GM18858 (cell line): ENCODE measurements around the gene TNS3.

ENCODE experiments used
- ATAC-seq: cut with Tn5 transposase; IDR thresholded peaks from one replicate; pipeline ENCODE4 v1.9.1; 2021; ENCODE audit not compliant: unreplicated experiment

The TNS3 gene

GRCh38 chr7:47438411-47439029, 143.4 kb downstream of the TNS3 start:
- no peak for ATAC-seq

DNA sequence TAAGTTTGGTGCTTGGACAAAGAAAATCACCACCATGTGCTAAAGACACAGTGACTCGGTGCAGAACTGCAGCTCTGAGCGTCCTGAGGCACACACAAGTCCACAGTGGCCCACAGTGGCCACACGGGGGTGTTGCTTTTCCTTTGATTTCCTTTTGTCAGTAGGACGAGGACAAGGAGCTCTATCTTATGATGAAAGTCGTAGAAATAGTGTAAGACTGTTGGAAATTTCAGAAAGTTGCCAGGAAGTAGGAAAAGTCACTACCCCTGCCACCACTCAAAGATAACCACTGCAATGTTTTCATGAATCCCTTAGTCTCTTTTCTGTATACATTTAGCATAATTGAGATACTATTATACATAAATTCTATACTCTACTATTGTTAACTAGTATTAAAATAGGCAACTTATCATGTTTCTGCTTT, 146.0 kb downstream of the TNS3 start:
- no peak for ATAC-seq

DNA sequence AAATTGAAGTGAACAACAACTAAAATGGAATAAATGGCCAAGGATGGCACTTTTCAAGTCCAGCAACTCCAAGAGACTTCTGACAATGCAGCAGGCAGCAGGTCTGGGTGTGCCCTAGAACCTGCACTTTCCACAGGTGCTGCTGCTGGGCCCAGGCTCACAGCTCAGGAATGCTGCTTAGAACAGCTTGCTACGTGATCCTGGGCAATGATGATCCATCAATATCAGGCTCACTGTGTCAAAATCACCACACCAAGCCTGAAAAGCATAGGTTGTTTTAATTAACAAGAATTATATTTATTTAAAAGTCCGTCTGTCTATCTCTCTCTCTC, 148.4 kb downstream of the TNS3 start:
- no peak for ATAC-seq

GRCh38 chr7:47432671-47433563, 149.0 kb downstream of the TNS3 start:
- no peak for ATAC-seq

DNA sequence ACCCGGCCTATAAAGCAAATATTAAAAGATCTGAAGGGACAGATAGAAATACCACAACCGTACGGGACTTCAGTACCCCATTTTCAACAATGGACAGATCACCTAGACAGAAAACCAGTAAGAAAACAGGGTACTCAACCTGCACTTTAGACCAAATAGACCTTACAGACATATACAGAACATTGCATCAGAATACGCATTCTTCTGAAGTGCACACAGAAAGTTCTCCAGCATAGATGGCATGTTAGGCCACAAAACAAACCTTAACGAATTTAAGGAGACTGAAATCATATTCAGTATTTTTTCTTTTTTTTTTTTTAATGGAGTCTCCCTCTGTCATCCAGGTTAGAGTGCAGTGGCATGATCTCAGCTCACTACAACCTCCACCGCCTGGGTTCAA, 151.5 kb downstream of the TNS3 start:
- no peak for ATAC-seq

DNA sequence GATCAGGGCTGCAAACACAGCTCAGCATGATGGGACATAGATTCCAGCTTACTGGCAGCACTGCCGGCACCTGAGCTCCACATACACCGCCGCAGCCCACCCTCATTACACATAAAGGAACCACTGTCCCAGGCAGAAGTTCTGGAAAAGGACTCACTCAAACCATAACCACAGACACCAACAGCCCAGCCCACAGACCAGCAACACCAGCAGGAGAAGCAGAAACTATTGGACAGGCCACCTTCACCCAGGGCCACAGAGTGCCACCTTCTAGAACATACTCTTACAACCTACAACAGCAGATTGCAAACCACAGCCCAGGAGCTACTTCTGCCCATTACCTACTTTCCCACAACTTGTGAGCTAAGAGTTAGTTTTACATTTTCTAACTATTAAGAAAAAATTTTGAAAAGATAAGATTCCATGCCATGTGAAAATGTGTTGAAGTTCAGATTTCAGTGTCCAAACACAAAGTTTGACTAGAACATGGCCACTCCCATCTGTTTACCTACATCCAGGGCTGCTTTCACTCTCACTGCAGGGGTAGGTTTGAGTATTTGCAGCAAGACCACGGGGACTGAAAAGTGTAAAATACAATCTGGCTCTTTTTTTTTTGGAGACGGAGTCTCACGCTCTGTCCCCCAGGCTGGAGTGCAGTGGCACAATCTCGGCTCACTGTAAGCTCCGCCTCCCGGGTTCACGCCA, 153.0 kb downstream of the TNS3 start:
- no peak for ATAC-seq

DNA sequence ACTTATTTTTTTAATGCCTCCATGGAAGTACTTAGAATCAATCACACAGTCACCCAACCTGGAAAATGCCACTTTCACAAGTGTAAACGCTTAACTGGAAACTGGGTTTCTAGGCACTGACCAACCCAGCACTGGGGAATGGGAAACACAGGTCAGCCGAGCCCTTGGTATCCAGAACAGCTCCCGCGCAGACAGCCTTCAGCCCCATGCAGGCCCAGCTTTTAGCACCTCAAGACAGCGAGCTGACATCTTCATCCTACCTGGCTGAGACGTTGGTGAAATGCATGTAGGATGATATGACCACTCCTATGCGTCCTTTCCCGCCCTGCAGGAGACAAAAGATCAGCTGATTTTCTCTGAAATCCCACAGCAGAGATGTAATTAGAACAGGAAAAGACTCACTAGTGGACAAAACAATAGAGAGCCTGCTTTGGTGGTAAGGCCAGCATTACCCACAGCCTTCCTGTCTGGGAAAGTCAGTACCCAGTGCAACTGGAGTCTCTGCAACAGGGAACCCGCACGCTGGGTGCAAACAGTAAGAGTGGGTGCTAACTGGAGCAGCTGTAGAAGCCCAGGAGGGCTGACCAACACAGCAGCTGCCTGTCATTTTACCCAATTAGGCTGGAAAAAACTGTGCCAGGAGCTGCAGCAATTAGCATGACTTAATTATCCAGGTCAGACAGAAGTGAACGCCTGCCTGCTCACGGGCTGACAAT, 153.7 kb downstream of the TNS3 start:
- ATAC-seq, result no peak

- ATAC-seq, result no peak
These were observed 154.8 kb downstream of the TNS3 start for GRCh38 chr7:47427051-47427643.

GRCh38 chr7:47424523-47424922, 157.4 kb downstream of the TNS3 start:
- no peak for ATAC-seq

DNA sequence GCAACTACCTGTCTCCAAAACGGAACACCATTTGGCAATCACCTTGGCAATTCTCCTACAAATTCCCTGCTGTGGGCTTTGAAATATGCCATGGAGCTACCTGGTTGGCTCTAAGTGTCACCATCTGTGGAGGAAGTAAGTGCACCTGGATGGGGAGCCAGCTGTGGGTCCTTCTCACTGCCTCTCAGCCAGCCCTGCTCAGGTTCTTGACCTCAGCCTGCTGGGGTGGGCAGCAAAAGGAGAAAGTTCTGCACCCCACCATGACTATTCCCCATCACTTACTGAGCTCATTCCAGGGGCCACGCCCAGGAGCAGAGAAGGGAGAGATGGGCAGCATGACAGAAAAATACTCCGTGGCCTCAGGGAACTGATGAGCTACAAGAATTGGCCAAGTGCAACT, 158.7 kb downstream of the TNS3 start:
- ATAC-seq, result no peak

DNA sequence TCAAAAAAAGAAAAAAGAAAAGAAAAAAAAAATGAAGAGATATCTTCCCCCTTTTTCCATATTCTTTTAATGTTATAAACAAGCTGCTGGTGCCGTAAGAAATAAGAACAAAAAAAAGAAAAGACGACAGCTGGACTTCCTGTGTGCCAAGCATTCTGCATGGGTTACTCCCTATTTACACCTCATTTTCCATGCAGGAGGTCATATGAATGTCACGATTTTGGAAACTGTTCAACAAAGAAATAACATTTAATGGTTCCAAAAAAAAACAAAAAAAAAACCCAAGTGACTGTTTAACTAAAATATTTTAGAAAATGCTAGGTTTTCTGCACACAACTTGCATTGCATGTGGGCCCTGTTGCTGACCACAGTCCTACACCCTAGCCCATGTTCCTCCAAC, 159.3 kb downstream of the TNS3 start:
- no peak for ATAC-seq

GRCh38 chr7:47421456-47421855, 160.5 kb downstream of the TNS3 start:
- no peak for ATAC-seq

GRCh38 chr7:47420122-47420780, 161.7 kb downstream of the TNS3 start:
- ATAC-seq, result no peak

GRCh38 chr7:47419471-47419870, 162.4 kb downstream of the TNS3 start:
- no peak for ATAC-seq

DNA sequence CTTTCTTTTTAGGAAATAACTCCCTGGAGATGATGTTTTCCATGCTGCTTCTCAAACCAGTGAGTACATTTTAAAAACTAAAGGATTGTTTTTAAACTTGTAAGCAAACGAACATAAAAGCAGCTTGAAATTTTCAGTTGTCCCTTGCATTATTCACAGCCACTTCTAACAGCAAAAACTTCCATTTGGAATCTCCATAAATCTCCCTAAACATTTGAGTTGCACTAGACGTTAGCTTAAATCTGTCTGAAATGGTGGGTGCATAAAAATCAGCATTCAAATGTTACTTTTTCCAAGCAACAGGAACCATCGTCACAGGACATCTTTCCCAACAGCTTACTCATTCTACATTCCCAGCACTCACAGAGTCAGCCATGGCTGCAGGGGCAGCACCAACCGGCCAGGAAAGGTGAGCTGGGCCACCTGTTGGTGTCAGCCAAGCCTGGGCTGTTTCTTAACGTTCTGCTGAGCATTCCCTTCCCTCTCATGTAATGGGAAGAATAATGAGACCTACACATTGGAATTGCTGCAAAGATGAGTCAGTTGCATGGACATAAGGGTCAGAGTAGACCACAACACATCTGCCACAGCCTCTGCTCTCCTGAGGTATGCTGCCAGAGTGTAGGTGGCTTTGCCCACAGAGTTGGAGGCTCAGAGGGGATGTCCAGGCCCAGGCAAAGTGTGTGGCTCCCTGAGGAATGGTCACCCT, 163.2 kb downstream of the TNS3 start:
- ATAC-seq, result no peak

GRCh38 chr7:47416492-47417480, 165.1 kb downstream of the TNS3 start:
- no peak for ATAC-seq

DNA sequence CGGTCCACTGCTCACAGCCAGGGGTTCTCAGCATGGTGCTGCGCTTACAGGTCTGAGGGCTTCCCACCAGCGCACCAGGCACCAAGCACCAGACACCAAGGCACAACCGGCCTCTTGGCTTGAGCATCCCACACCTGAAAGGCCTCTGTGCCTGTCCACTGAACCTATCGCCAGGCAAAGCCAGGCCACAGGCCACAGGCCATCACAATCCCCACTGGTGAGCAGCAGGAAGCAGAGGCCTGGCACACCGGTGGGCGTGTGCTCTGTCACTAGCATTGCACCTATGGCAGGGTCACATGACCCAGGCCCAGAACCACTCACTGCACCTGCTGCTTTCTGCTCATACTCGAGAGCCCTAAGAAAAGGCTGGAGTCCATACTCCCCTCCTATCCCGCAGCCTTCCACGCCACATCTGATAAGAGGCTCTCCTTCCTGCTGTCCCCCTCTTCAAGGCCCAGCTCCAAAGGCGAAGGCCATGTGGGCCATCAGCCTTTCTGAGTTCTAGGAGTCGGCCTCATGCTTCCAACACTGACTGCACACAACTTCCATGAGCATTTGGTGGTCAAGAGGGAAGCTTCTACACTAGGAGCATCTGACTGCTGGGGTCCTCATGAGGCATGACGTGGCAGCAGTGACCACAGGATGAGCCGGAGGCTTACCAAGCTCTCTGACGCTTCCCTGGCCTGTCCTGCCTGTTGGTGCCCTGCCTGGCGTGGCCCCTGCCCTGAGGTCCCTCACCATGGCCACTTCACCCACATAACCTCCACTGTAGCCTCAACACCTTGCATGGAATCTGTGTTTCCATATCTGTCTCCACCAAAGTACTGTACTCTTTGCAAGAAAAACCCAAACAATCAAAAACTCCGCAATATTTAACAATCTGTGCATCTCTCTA, 166.3 kb downstream of the TNS3 start:
- no peak for ATAC-seq
